NCI-H2029 (cell line): Measurements from ENCODE around the gene HABP2.

ENCODE experiments used
- DNase-seq: peaks from one replicate; lab custom pipeline; 2025; lab: John Stamatoyannopoulos, UW

The HABP2 gene

GRCh38 chr10:113605268-113605978, 52.6 kb downstream of the HABP2 start:
- no peak for DNase-seq

- DNase-seq = no peak
These were observed 56.9 kb downstream of the HABP2 start for GRCh38 chr10:113609704-113610108.

- no peak for DNase-seq
These were observed 58.1 kb downstream of the HABP2 start for GRCh38 chr10:113610631-113611601.

- no peak for DNase-seq
These were observed 59.3 kb downstream of the HABP2 start for GRCh38 chr10:113612154-113612553.

GRCh38 chr10:113613427-113613826, 60.6 kb downstream of the HABP2 start:
- DNase-seq = no peak

DNA sequence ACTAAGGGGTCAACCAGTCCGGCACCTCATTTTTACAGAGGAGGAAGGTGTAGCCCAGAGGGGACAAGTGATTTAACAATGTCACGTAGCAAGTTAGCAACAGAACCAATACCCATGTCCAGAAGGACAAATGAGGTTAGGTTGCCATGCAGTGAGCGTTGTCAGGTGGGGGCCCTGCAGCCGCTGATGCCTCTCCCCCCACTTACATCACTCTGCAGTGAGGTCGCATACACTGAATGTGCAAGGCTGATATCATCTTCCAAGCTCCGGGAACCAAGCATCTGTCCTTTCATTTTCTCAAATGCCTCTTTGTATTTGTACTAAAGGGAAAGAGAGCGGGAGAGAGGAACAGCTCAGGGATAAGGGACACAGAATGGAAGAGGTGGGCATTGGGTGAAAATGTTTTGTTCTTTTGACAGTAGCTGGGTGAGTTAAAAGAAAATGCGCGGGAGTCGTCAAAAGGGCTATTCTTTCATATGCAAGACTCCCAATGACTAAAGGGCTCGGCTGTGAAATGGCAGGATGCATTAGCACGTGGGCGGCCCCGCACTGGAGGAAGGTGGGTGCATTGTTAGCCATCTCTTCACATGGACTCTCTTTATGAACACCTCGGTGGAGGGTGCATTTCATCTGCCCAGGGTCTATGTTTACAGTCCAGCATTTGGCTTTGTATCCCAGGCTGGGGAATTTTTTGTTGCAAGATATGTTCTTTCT, 61.3 kb downstream of the HABP2 start:
- DNase-seq = no peak

GRCh38 chr10:113616244-113617074, 63.6 kb downstream of the HABP2 start:
- DNase-seq = no peak

DNA sequence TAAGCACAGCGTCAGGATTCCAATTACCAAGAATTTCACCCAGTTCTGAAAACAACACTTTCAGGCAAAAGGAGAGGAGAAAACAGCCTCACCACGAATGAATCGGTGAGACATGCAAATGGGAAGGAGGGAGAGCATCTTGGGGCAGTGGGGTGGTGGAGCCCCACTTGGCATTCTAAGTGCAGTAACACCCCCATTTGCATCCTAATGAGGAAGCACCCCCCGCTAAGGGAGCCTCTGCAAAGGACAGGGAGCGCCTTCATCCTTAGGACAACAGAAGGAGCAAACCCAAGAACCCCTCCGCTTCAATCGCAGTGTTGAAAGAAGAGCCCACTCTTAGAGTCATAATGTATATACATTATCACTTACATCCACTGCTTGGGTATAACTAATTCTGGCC, 64.2 kb downstream of the HABP2 start:
- no peak for DNase-seq

DNA sequence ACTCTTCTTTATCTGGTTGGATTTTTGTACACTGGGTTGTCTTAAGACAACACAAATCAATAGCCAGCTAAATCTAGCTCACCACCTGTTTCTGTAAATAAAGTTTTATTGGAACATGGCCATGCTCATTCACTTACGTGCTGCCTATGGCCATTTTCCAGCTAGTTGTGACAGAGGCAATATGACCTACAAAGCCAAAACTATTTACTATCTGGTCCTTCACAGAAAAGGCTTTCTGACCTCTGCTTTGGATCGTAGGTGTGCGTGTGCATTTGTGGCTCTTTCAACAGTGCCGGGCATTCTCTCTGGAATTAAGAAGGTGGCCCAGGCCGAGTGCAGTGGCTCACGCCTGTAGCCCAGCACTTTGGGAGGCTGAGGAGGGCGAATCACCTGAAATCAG, 65.5 kb downstream of the HABP2 start:
- DNase-seq = no peak

- DNase-seq = no peak
These were observed 66.5 kb downstream of the HABP2 start for GRCh38 chr10:113619401-113619800.

DNA sequence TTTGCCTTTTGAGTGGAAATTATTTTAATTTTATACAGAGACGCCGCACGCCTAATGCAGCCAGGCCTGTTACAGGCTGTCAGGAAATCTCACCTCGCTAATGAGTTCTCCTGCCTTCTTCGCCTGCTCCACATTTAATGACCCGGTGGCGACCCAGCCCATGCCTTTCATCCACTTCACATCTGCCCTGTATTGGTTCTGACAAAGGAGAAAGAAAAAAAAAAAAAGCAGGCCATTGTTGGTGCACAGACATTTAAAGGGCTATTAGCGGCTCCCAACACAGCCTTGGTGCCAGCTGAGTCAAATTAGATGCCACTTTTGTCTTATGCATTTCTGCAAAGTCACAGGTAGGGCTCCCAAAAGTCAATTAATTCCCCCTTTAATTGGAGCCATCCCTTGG, 67.7 kb downstream of the HABP2 start:
- DNase-seq = no peak

DNA sequence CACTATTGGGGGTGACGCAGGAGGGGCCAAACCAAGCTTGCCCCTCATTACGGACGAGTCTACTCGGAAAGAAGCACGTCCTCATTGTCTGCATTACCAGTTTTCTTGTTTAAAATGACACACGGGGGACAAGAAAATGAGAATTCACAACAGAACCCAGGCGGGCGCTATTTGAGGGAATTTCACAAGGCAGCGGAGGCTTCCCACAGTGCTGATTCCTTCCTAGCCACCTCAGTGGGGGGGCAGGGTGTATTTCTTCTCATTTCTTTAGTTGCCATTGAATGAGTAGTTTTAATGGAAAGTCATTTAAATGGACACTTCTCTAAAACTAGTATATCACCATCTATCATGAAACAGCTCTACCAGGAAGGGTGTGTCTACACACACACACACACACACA, 68.1 kb downstream of the HABP2 start:
- DNase-seq = no peak

DNA sequence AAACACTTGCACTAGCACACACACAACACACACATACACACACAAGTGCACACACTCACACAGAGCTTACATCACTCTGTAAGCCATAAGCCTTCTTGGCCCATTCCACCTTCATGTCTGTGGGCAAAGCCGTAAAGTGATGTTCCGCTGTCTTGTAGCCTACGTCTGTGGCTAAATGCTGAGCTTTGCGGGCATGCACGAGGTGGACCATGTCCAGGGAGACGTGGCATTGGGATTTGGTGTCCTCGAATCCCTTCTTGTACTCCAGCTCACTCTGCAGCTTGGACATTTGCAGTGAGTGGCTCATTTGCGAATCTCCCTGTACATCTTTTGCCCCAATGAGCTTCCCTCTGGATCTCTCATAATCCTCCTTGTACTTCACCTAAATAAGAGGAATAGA, 68.9 kb downstream of the HABP2 start:
- no peak for DNase-seq

DNA sequence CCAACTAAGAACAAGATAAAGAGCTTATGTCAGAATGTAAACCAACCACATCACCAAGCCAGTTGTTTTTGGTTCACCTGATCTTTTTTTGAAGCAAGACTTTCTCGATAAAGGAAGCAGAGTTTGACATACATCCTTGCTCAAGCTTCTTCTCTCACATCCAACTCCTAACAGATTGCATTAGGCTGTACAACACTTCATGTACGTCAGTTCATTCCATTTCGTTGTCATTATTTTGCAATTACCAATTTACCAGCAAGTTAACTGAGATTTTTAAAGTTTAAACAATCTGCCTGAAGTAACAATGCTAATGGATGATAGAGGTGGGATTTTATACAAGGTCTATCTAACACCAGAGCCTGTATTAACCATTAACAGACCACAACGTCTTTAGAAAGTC, 70.0 kb downstream of the HABP2 start:
- no peak for DNase-seq

GRCh38 chr10:113625461-113626186, 72.8 kb downstream of the HABP2 start:
- DNase-seq = no peak

DNA sequence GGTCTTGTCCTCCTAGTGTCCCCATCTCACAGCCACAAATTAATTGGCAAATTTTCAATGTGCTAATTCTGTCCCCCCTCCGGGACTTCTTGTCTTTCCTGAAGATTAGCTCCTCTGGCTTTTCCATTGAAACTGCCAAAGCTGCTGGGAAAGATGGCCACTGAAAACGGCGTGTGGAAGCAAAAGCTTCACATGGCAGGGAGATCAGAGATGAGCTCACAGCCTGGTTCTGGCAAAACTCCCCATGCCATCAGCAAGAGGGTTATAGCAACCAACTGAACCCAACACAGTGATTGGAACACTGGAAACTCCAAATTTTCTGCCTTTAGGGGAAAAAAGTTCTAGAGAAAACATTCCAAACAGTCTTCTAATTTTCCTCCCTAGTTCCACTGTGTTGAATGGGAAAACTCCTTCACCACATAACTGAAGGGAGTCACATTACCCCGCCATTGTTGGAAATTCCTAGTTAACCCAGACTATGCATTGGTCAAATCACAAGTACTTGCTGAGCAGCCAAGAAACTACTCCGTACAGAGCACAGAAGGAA, 74.0 kb downstream of the HABP2 start:
- DNase-seq = no peak

DNA sequence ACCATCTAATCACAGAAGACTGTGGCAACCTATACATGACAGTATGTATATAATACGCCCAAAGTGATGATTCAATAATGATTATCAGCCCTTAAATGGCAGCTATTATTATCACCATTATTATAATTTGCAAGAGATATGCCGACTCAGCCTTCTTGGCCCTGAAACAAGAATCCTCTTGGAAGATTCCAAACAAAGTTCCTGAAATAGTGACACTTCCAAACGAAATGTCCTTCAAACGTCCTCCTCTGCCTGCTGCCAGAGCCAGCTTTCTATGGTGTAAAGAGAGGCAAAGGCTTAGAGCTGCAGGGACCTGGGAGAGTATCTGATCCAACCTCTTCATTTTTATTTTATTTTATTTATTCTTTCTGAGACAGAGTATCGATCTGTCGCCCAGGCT, 75.0 kb downstream of the HABP2 start:
- no peak for DNase-seq

DNA sequence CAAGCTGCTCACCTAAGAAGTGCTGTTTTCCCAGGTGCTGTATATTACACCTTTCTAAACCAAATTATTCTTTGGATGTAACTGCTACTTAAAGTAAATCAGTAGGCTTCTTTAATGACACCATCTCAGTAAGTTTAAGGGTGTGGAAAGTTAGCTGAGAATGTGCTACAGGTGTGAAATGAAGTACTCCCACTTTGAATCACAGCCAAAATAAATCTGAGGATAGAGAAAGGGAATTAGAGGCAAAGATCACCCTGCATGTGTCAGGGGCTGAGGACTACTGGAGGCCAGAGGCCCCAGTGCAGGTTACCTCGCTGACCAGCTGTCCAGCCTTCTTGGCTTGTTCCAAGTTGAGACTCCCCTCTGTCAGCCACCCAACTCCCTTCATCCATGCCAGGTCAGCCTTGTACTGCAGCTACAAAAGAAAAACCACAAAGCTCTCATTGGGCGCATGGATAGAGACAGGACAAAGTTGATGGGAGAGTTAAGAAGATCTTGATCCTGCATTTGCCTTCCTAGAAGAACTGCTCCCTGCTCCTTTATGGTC, 75.8 kb downstream of the HABP2 start:
- DNase-seq = no peak

DNA sequence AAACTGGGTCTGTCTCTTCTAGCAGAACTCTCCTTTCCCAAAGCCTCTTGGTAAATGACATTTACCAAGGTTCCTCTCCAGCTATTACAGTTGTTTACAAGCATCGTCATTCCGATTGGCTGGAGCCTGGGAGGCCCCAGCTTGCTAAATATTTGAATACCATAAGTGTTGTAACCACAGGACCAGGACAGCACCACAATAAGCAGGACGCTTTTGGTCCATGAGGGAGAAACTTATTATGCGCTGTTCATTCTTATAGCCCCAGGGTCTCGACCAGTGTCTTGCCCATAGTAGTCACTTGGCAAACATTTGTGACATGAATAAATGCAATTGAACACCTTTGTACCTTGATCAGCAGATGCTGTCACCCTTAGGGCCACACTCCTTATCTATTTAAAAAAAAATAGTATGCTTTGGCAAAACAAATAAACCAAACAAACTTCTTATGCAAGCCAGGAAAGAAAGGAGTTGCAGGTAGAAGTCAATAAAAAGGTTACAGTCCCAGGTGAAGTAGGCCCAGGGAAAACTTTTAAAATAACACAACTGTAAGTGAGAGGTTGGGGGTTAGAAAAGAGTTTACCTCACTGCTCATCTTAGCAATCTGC, 78.2 kb downstream of the HABP2 start:
- DNase-seq = no peak
